IMR-90 (cell line): ENCODE data around the gene CASK. TPM values are rescaled to one million over a fixed set of nuclear protein-coding genes. Genes with fewer than 3 reads are reported as not detected.

Experiments
- ATAC-seq: fragments of 200-7000 bp; cut with Tn5 transposase; 2 replicates; pipeline ENCODE4 v1.9.1; 2020; ENCODE audit warnings: low read depth, mild to moderate bottlenecking, moderate library complexity
- BruUV-seq: library from RNA; stranded (reverse); fragments of 400-500 nt; replicated peaks from 2 replicates; lab custom pipeline; 2021; lab: Mats Ljungman, UMichigan
- CTCF ChIA-PET: fragments of 300-600 bp; formaldehyde crosslinking; extraction: SDS; loops from one replicate; lab custom pipeline; 2021; ENCODE audit warnings: antibody characterized with exemption; lab: Yijun Ruan, JAX
- POLR2A ChIA-PET: fragments of 300-600 bp; sonication (Branson Sonifier 250); formaldehyde crosslinking; loops from one replicate; lab custom pipeline; 2022; ENCODE audit warnings: antibody characterized with exemption; ENCODE audit not compliant: unreplicated experiment; lab: Charles Lee
- DNase-seq: peaks from one replicate; pipeline ENCODE4 v3.0.0; 2013
- H2AFZ ChIP-seq: replicated peaks from 2 replicates; pipeline ENCODE3; 2013; ENCODE audit warnings: low read length, mild to moderate bottlenecking; ENCODE audit not compliant: poor library complexity
- H2AK5ac ChIP-seq: 2 replicates; pipeline ENCODE4 v1.6.1; 2013; ENCODE audit warnings: low read depth, low read length, inconsistent platforms
- H2AK9ac ChIP-seq: replicated peaks from 2 replicates; pipeline ENCODE3; 2013; ENCODE audit warnings: mild to moderate bottlenecking, low read depth, low read length, moderate library complexity; ENCODE audit not compliant: poor library complexity
- H2BK120ac ChIP-seq: 2 replicates; pipeline ENCODE4 v1.6.1; 2013; ENCODE audit warnings: low read depth, low read length, inconsistent platforms
- H2BK15ac ChIP-seq: 3 replicates; pipeline ENCODE4 v1.6.1; 2013; ENCODE audit warnings: low read depth, low read length, inconsistent platforms
- H2BK20ac ChIP-seq: 2 replicates; pipeline ENCODE4 v1.6.1; 2013; ENCODE audit warnings: low read depth, mild to moderate bottlenecking, inconsistent platforms, low read length, moderate library complexity
- H2BK5ac ChIP-seq: 2 replicates; pipeline ENCODE4 v1.6.1; 2013; ENCODE audit warnings: mild to moderate bottlenecking, low read depth, low read length, inconsistent platforms; ENCODE audit not compliant: poor library complexity, severe bottlenecking
- H3K14ac ChIP-seq: replicated peaks from 2 replicates; pipeline ENCODE4 v1.6.1; 2013; ENCODE audit warnings: low read depth, low read length, inconsistent platforms
- H3K18ac ChIP-seq: 2 replicates; pipeline ENCODE4 v1.6.1; 2013; ENCODE audit warnings: low read depth, low read length, control low read depth
- H3K23ac ChIP-seq: 2 replicates; pipeline ENCODE4 v1.6.1; 2013; ENCODE audit warnings: low read depth, low read length, inconsistent platforms
- H3K27ac ChIP-seq: 2 replicates; pipeline ENCODE4 v1.5.1; 2013; ENCODE audit warnings: mild to moderate bottlenecking, control low read depth, low read length; ENCODE audit not compliant: insufficient read depth
- H3K27me3 ChIP-seq: 2 replicates; pipeline ENCODE4 v1.6.1; 2013; ENCODE audit warnings: low read length; ENCODE audit not compliant: control insufficient read depth, insufficient read depth
- H3K36me3 ChIP-seq: 2 replicates; pipeline ENCODE4 v1.6.1; 2013; ENCODE audit warnings: low read length, mixed read lengths; ENCODE audit not compliant: control insufficient read depth, insufficient read depth
- H3K4ac ChIP-seq: 2 replicates; pipeline ENCODE4 v1.6.1; 2013; ENCODE audit warnings: low read depth, low read length, inconsistent platforms
- H3K4me1 ChIP-seq: 2 replicates; pipeline ENCODE4 v1.6.1; 2013; ENCODE audit warnings: low read length, mixed read lengths; ENCODE audit not compliant: control insufficient read depth, insufficient read depth
- H3K4me2 ChIP-seq: 2 replicates; pipeline ENCODE4 v1.6.1; 2013; ENCODE audit warnings: low read depth, mild to moderate bottlenecking, control low read depth, low read length, moderate library complexity
- H3K4me3 ChIP-seq: 2 replicates; pipeline ENCODE4 v1.5.1; 2013; ENCODE audit warnings: low read depth, mild to moderate bottlenecking, control low read depth, low read length, moderate library complexity; ENCODE audit not compliant: insufficient read depth
- H3K56ac ChIP-seq: 2 replicates; pipeline ENCODE4 v1.6.1; 2013; ENCODE audit warnings: low read length, inconsistent platforms; ENCODE audit not compliant: insufficient read depth; ENCODE audit errors: extremely low read depth
- H3K79me1 ChIP-seq, 2 experiments: 2 replicates each; pipeline ENCODE4 v1.6.1; 2013; ENCODE audit warnings: low read length in 2 of 2, inconsistent platforms in 1 of 2, low read depth in 1 of 2
- H3K9ac ChIP-seq: 2 replicates; pipeline ENCODE4 v1.6.1; 2013; ENCODE audit warnings: low read depth, low read length, control low read depth
- H3K9me1 ChIP-seq: 2 replicates; pipeline ENCODE4 v1.6.1; 2013; ENCODE audit warnings: low read length, inconsistent platforms; ENCODE audit not compliant: insufficient read depth
- H3K9me3 ChIP-seq: 2 replicates; pipeline ENCODE4 v1.6.1; 2013; ENCODE audit warnings: low read length; ENCODE audit not compliant: control insufficient read depth, insufficient read depth
- H4K20me1 ChIP-seq: 2 replicates; pipeline ENCODE4 v1.6.1; 2013; ENCODE audit warnings: low read length, inconsistent platforms; ENCODE audit not compliant: insufficient read depth
- H4K5ac ChIP-seq: 2 replicates; pipeline ENCODE4 v1.6.1; 2013; ENCODE audit warnings: mild to moderate bottlenecking, low read depth, low read length, control low read depth
- H4K8ac ChIP-seq, 2 experiments: 2 replicates each; pipeline ENCODE4 v1.6.1; 2013; ENCODE audit warnings: low read depth in 2 of 2, low read length in 2 of 2, control low read depth in 1 of 2, inconsistent platforms in 1 of 2
- H4K91ac ChIP-seq: 2 replicates; pipeline ENCODE4 v1.6.1; 2013; ENCODE audit warnings: low read depth, low read length, inconsistent platforms; ENCODE audit not compliant: insufficient read depth
- BHLHE40 ChIP-seq: fragments of 150-350 bp; IDR thresholded peaks from 2 replicates; pipeline ENCODE4 v1.6.1; 2016; ENCODE audit warnings: mild to moderate bottlenecking, low read depth, low read length
- CEBPB ChIP-seq: IDR thresholded peaks from 2 replicates; pipeline ENCODE4 v1.6.1; 2012; ENCODE audit warnings: low read depth, low read length, improper control_type of control experiment
- MAFK ChIP-seq: IDR thresholded peaks from 2 replicates; pipeline ENCODE4 v1.6.1; 2012; ENCODE audit warnings: low read depth, low read length, improper control_type of control experiment
- NFE2L2 ChIP-seq: fragments of 150-350 bp; IDR thresholded peaks from 2 replicates; pipeline ENCODE4 v1.6.1; 2016; ENCODE audit warnings: low read depth, mild to moderate bottlenecking, low read length
- SMC3 ChIP-seq: fragments of 150-350 bp; IDR thresholded peaks from 2 replicates; pipeline ENCODE4 v1.6.1; 2016; ENCODE audit warnings: low read depth, mild to moderate bottlenecking, antibody characterized with exemption, low read length, moderate library complexity
- WGBS, 2 experiments: methylation state at CpG; one replicate each; pipeline versions ENCODE4 v1.1.5 to v1.1.7; 2013; ENCODE audit warnings: missing lambda C conversion rate in 2 of 2; ENCODE audit not compliant: insufficient read length in 1 of 2; ENCODE audit errors: extremely low coverage in 2 of 2; 5-methylcytosine and 5-hydroxymethylcytosine counted together
- dilution Hi-C: fragments of 300-500 bp; cut with HindIII; formaldehyde crosslinking; loops from one replicate; pipeline ENCODE4 v1.14.3; 2018; ENCODE audit warnings: low sequenced_read_pairs; ENCODE audit not compliant: unreplicated experiment
- in situ Hi-C: fragments of 300-500 bp; cut with MboI; formaldehyde crosslinking; loops from 3 replicates; pipeline ENCODE4 v1.14.3; 2019; ENCODE audit warnings: low sequenced_read_pairs, inconsistent platforms, mixed read lengths
- intact Hi-C: fragments of 100-400 bp; cut with micrococcal nuclease; formaldehyde crosslinking; loops from 2 replicates; pipeline ENCODE4 v1.10.0; 2022
- polyA plus RNA-seq, 3 experiments: library from polyadenylated mRNA; depleted of rRNA; stranded (reverse); fragments of >200 nt; gene quantifications; 2 replicates each; pipeline ENCODE4 v1.2.3, GENCODE V29; 2012; ENCODE audit warnings: low replicate concordance in 1 of 3
- total RNA-seq: library from RNA; depleted of rRNA; stranded (reverse); fragments of >200 nt; gene quantifications from 2 replicates; pipeline ENCODE4 v1.2.3, GENCODE V29; 2012

CASK gene
- total and polyA plus RNA-seq, 2 of the 4 experiments (the other 2 are of a cell fraction) = 9.4 to 17.7 TPM

GRCh38 chrX:41716222-41716621, 207.1 kb downstream of the CASK start:
- Histone ChIP-seq H3K9ac (no peak overlapping the region), H3K4me2 (no peak overlapping the region), H2BK120ac (no peak overlapping the region), H3K9me1 (no peaks in the 10 kb centered on the region), H4K5ac (no peak overlapping the region), H3K36me3 (no peaks in the 10 kb centered on the region), H3K27me3 (no peaks in the 10 kb centered on the region; the same call in 1 of the 2 replicates), H3K56ac (no peak overlapping the region), H2AK5ac (no peak overlapping the region), H3K9me3 (peaks cover 8% of the 10 kb centered on the region; the same call in 1 of the 2 replicates), H3K4ac (no peak overlapping the region), H2BK20ac (no peak overlapping the region), H4K91ac (no peak overlapping the region), H3K14ac (no peak overlapping the region), H3K4me3 (no peak overlapping the region), H2AK9ac (no peak overlapping the region), H3K27ac (no peak overlapping the region), H3K18ac (no peak overlapping the region), H4K8ac (no peak overlapping the region), H3K4me1 (no peaks in the 10 kb centered on the region), H4K20me1 (no peaks in the 10 kb centered on the region), H3K79me1 (no peaks in the 10 kb centered on the region), H2AFZ (no peak overlapping the region), H2BK15ac (no peak overlapping the region), H3K23ac (no peak overlapping the region), H2BK5ac (no peak overlapping the region)
- POLR2A ChIA-PET = no interaction called here
- no TSS peak for BruUV-seq
- CTCF ChIA-PET = no interaction called here
- in situ Hi-C loops (no loop called here), dilution Hi-C loops (no loop called here), intact Hi-C loops (no loop called here)
- DNase-seq = no peak
- no peak for TF ChIP-seq NFE2L2
- TF ChIP-seq CEBPB = no peak
- TF ChIP-seq BHLHE40 = no peak
- TF ChIP-seq MAFK = no peak
- TF ChIP-seq SMC3 = no peak
- no peak for ATAC-seq
- 50% methylated on average over 2 of the region's 5 CpGs; no CpG with 5 or more reads in 1 of the 2 experiments for WGBS, 2 experiments
